Gastrocnemius medialis (tissue), 4 donors: Measurements from ENCODE around the gene SND1. TPM values are rescaled to one million over a fixed set of nuclear protein-coding genes. Genes with fewer than 3 reads are reported as not detected.

Experiments used
- ATAC-seq, 2 donors: fragments of 150-250 bp; one replicate each; pipeline ENCODE4 v1.9.1; 2016
- DNase-seq, 2 donors: peaks; one replicate each; pipeline ENCODE4 v3.0.0-alpha.2; 2019
- H3K27ac ChIP-seq, 4 donors: fragments of 200-600 bp; sonication (generic); 1 replicate in 1 of 4; 2 replicates in 3 of 4; pipeline ENCODE4 v1.5.1; 2016 to 2018; ENCODE audit warnings: mild to moderate bottlenecking in 2 of 4, moderate library complexity in 1 of 4
- H3K27me3 ChIP-seq, 3 donors: fragments of 200-600 bp; sonication (generic) in 2 of 3; 1 replicate in 1 of 3; 2 replicates in 2 of 3; pipeline versions ENCODE4 v1.5.1 to v1.6.0; 2016 to 2019; ENCODE audit warnings: mild to moderate bottlenecking in 1 of 3, moderate library complexity in 1 of 3
- H3K36me3 ChIP-seq, 2 donors: fragments of 200-600 bp; sonication (generic) in 1 of 2; one replicate each; pipeline ENCODE4 v1.5.1; 2017 to 2018
- H3K4me1 ChIP-seq, 2 donors: fragments of 200-600 bp; sonication (generic) in 1 of 2; one replicate each; pipeline ENCODE4 v1.5.1; 2016 to 2017; ENCODE audit warnings: mild to moderate bottlenecking in 2 of 2
- H3K4me3 ChIP-seq, 4 donors: fragments of 200-600 bp; sonication (generic) in 3 of 4; 1 replicate in 1 of 4; 2 replicates in 3 of 4; pipeline ENCODE4 v1.5.1; 2016 to 2019; ENCODE audit warnings: mild to moderate bottlenecking in 2 of 4
- H3K9me3 ChIP-seq, 3 donors: fragments of 200-600 bp; sonication (generic) in 2 of 3; 1 replicate in 1 of 3; 2 replicates in 2 of 3; pipeline ENCODE4 v1.5.1; 2016 to 2019
- POLR2A ChIP-seq, 2 donors: fragments of 450-650 bp; IDR thresholded peaks; one replicate each; pipeline ENCODE4 v1.6.1; 2017; ENCODE audit warnings: antibody characterized with exemption in 2 of 2, mild to moderate bottlenecking in 2 of 2, moderate library complexity in 2 of 2
- in situ Hi-C, 4 donors: fragments of 200-750 bp; cut with MboI; loops; one replicate each; pipeline versions ENCODE4 v1.15.0 to v1.8.0; 2017; ENCODE audit warnings: low sequenced_read_pairs in 4 of 4
- intact Hi-C: fragments of 100-400 bp; cut with DNase I; formaldehyde crosslinking; loops from one replicate; pipeline ENCODE4 v1.15.1; 2023; ENCODE audit warnings: low total_unique reads
- total RNA-seq, 4 donors: library from RNA; depleted of rRNA; stranded (reverse); fragments of >200 nt; gene quantifications; one replicate each; pipeline versions ENCODE4 v1.1.0 to v1.2.3, GENCODE V29; 2016
- TF ChIP-seq, protein P1 (sequence below), 5 experiments: fragments of 450-650 bp in 3 of 5; fragments of 200-600 bp in 2 of 5; sonication (generic) in 2 of 5; IDR thresholded peaks in 4 of 5; conservative IDR thresholded peaks in 1 of 5; 1 replicate in 4 of 5; 2 replicates in 1 of 5; pipeline ENCODE4 v1.5.1; 2016 to 2019; ENCODE audit warnings: antibody characterized with exemption in 5 of 5, mild to moderate bottlenecking in 3 of 5, moderate library complexity in 3 of 5

The SND1 gene
- total RNA-seq, 4 donors from 2014 or later, result 30.4 to 73.0 (median 50.3) TPM

DNA sequence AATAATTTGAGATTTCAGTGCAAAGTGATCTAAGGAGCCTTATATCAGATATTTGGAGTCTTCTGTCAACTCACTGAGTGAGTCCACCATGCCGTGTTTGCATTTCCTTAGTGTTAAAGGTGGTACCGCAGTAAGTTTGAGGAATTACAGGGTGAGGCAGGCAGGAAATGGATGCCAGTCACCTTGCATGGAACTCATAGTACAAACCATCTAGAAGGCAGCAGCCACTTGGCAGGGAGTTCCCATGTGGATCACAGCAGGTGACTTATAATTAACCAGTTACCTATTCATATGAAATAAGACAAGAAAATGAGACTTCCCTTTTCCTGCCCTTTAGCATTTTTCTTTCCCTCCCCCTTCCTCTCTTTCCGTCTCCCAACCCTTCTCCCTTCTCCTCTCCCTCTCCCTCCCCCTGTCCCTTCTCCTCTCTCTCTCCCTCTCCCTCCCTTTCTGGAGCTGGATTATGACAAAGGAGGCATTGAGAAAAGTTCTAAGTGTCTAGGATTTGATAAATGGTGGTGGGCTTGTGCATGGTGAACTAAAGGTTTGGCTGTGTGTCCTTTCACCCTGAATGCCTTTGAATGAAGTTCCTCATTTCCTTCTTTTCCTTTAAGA lies 285.2 kb downstream of the SND1 start:
- Histone ChIP-seq H3K27me3 (no peaks in the 10 kb centered on the region), H3K9me3 (no peaks in the 10 kb centered on the region), H3K27ac (no peak overlapping the region), H3K36me3 (no peaks in the 10 kb centered on the region), H3K4me3 (no peak overlapping the region), H3K4me1 (peaks cover 0 to 8% of the 10 kb centered on the region in 2 donors)
- in situ Hi-C loops (no loop called here), intact Hi-C loops (no loop called here)
- TF ChIP-seq, protein P1, sequence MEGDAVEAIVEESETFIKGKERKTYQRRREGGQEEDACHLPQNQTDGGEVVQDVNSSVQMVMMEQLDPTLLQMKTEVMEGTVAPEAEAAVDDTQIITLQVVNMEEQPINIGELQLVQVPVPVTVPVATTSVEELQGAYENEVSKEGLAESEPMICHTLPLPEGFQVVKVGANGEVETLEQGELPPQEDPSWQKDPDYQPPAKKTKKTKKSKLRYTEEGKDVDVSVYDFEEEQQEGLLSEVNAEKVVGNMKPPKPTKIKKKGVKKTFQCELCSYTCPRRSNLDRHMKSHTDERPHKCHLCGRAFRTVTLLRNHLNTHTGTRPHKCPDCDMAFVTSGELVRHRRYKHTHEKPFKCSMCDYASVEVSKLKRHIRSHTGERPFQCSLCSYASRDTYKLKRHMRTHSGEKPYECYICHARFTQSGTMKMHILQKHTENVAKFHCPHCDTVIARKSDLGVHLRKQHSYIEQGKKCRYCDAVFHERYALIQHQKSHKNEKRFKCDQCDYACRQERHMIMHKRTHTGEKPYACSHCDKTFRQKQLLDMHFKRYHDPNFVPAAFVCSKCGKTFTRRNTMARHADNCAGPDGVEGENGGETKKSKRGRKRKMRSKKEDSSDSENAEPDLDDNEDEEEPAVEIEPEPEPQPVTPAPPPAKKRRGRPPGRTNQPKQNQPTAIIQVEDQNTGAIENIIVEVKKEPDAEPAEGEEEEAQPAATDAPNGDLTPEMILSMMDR (IDR thresholded peaks at IDR 0.05 in 4 of 5, conservative IDR thresholded peaks at IDR 0.05 in 1 of 5), result no peak
- TF ChIP-seq POLR2A (IDR thresholded peaks at IDR 0.05), result no peak
- DNase-seq (no peak), ATAC-seq (no peak)

DNA sequence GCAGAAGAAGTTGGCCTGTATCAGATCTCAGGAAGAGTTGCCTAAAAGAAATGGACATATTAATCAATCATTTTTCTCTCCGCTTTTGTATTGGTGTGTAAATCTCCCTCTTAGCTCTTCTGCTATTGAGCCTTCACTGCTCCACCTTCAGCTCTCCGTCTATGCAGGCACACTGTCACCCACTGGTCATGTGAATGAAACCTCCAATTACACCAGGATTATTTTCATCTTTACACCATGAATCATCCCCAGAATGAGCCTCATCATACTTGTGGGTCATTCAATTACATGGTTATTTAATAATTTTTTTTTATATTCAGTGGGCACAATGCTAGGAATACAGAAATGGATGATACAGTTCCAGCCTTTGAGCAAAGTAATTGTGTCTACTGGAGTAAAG lies 286.6 kb downstream of the SND1 start:
- ATAC-seq (peak; percentile 52 to 68), DNase-seq (no peak)
- Histone ChIP-seq H3K4me1 (peaks cover 0 to 8% of the 10 kb centered on the region in 2 donors), H3K36me3 (no peaks in the 10 kb centered on the region), H3K4me3 (no peak overlapping the region), H3K9me3 (no peaks in the 10 kb centered on the region), H3K27me3 (no peaks in the 10 kb centered on the region), H3K27ac (no peak overlapping the region)
- TF ChIP-seq, protein P1 (IDR thresholded peaks at IDR 0.05 in 4 of 5, conservative IDR thresholded peaks at IDR 0.05 in 1 of 5), result no peak
- in situ Hi-C loops (no loop called here), intact Hi-C loops (no loop called here)

DNA sequence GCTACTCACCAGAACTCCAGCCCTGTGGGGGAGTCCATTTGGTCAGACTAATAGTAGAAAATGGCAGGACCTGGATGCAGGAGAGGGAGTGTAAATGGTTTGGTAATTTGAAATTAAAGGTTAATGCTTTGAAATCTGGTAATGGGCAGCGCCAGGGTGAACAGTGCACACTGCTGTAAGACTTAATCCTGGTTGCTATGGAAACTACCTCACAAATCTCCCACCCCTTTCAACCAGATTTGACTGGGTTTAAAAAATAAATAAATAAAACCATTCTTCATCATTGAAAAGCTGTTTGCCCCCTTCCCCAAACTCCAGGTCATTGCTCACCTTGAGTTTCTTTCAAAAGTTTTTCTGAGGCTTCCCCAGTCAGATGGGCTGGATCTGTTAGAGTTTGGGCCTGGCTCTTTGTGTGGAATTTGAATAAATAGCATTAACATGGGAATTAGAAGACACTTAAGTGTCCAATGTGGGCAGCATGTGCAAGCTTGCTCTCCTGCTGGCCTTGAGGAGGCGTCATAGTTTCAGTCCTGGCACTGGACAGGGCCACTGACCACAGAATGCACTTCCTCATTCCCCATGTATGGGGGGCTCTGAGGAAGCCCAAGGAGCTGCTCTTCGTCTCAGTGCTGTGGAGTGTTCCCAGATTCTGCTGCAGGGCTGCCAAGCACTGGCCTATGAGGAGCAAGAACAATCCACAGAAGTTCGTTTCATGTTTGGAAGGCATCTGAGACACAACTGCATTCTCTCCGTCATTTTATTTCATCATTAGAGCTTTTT lies 288.6 kb downstream of the SND1 start:
- DNase-seq (no peak), ATAC-seq (no peak)
- no peaks in the 10 kb centered on the region for H3K36me3 ChIP-seq
- no peak for TF ChIP-seq POLR2A (IDR thresholded peaks at IDR 0.05)
- TF ChIP-seq, protein P1 (IDR thresholded peaks at IDR 0.05 in 4 of 5, conservative IDR thresholded peaks at IDR 0.05 in 1 of 5), result no peak
- in situ Hi-C loops (no loop called here), intact Hi-C loops (no loop called here)
- peaks cover 0 to 8% of the 10 kb centered on the region in 2 donors for H3K4me1 ChIP-seq
- H3K27me3 ChIP-seq, result no peaks in the 10 kb centered on the region
- H3K9me3 ChIP-seq, result no peaks in the 10 kb centered on the region
- H3K4me3 ChIP-seq, result no peak overlapping the region
- H3K27ac ChIP-seq, result no peak overlapping the region

DNA sequence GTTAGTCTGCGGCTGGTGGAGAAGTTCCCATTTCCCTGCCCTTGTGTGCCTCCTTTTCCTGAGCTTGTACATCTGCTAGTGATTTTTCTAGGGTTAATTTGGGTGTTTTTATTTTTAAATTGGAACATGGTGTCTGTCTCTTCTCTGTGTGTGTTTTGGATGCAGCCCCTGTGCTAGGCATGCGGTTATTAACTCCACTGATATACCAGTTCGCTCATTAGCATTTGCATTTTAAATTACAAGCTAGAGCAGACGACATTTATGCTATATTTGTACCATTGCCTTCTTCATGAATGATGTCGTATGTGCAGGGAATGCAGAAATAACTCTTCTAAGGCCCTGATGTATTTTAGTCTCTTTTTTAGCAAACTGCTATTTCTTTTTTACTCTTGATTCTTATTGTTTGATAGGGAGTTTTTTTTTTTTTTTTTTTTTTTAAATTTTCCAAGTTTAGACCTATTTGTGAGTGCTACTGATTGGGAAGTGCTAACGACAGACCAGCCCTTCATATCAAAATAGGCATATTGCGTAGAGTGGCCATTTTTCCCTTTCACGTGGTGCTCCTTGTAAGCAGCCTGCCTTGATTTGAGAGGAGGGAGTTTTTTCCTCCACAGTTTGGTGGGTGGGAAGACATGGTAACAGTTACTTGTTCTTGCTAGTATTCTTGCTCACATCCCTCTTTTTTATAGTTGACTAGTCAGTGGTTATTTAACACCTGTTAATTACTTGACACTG lies 289.6 kb downstream of the SND1 start:
- Histone ChIP-seq H3K27ac (no peak overlapping the region), H3K4me3 (no peak overlapping the region), H3K9me3 (no peaks in the 10 kb centered on the region), H3K27me3 (no peaks in the 10 kb centered on the region), H3K36me3 (no peaks in the 10 kb centered on the region), H3K4me1 (peaks cover 0 to 8% of the 10 kb centered on the region in 2 donors)
- in situ Hi-C loops (no loop called here), intact Hi-C loops (no loop called here)
- ATAC-seq (no peak), DNase-seq (no peak)
- TF ChIP-seq, protein P1 (IDR thresholded peaks at IDR 0.05 in 4 of 5, conservative IDR thresholded peaks at IDR 0.05 in 1 of 5), result no peak
- TF ChIP-seq POLR2A (IDR thresholded peaks at IDR 0.05), result no peak
